ENCODE measurements around the gene FUCA2.

DNA sequence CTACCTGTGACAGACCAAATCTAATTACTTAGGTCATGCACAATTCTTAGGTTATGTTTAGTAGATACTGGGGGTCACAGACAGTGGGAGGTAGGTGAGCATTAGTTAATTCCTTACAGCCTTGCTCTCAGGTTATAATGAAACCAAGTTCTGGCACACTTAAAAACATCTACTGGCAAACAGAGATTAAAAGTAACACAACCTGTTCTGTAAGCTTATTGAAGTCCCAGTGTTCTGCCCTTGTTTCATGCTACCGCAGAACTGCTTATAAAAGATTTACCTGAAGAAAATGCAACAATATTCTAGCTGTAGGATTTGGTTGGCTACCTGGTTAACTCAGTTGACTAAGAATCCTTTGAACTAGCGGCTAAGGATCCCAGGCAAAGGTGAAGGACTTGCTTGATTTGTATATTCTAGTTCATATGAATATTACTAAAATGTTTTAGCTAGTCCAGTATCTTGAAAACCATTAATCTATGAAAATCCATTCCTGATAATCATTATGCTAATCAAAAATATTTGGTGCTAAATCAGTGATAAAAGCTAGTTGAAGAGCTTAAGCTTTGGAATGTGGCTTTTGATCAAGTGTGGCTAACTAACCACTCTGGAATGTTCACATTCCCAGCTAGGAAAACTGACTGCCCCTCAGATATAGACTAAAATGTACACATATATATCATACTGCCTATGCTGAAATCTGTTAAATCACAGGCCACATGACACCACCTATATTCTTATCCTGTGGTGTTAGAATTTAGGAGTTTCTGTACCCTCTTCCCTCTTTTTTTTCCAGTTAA, 53.8 kb downstream of the FUCA2 start:
- TF ChIP-seq YY1 (IDR thresholded peaks at IDR 0.05; ENCODE audit: insufficient read depth, insufficient read length): no peak
- no peak for TF ChIP-seq SUZ12 (IDR thresholded peaks at IDR 0.05; ENCODE audit: extremely low read depth, insufficient read depth, insufficient read length)

Data from NT2/D1 (cell line).